ENCODE data around the gene CAPN14.

GRCh38 chr2:31136732-31137131 lies 80.6 kb downstream of the CAPN14 start:
- TF ChIP-seq, protein P1, sequence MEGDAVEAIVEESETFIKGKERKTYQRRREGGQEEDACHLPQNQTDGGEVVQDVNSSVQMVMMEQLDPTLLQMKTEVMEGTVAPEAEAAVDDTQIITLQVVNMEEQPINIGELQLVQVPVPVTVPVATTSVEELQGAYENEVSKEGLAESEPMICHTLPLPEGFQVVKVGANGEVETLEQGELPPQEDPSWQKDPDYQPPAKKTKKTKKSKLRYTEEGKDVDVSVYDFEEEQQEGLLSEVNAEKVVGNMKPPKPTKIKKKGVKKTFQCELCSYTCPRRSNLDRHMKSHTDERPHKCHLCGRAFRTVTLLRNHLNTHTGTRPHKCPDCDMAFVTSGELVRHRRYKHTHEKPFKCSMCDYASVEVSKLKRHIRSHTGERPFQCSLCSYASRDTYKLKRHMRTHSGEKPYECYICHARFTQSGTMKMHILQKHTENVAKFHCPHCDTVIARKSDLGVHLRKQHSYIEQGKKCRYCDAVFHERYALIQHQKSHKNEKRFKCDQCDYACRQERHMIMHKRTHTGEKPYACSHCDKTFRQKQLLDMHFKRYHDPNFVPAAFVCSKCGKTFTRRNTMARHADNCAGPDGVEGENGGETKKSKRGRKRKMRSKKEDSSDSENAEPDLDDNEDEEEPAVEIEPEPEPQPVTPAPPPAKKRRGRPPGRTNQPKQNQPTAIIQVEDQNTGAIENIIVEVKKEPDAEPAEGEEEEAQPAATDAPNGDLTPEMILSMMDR (IDR thresholded peaks at IDR 0.05): no peak
- no peak for TF ChIP-seq POLR2A (IDR thresholded peaks at IDR 0.05)

All from upper lobe of left lung (tissue), 4 donors.